ENCODE data around the gene FNBP1.

GRCh38 chr9:129879991-129880653, 162.9 kb downstream of the FNBP1 start:
- TF ChIP-seq CTCF (conservative IDR thresholded peaks at IDR 0.05) (no peak), ZFX (IDR thresholded peaks at IDR 0.05) (no peak)
